ENCODE data around the gene OTULINL. TPM values are rescaled to one million over a fixed set of nuclear protein-coding genes. Genes with fewer than 3 reads are reported as not detected.
A peak's percentile ranks its signal among the peaks of the same experiment; 100 is the strongest.
"Not testable (repeated sequence)": the region's sequence is repeated elsewhere in the genome, so short reads cannot be mapped to it uniquely, and the experiment has no call there.

OTULINL gene
- total RNA-seq, result 3.1 TPM
- long read RNA-seq, transcript OTULINL-201 (8 exons, 3,597 nt), result major isoform, 6 of 6 reads
- long read RNA-seq, partial matches to known transcripts, result 0 of 6 reads
- long read RNA-seq, other reads (novel, unspliced or antisense), result 0 of 6 reads

GRCh38 chr5:14581106-14581890, at the start of gene OTULINL:
OTULINL (plus strand) TSS chr5:14581792; CDS start chr5:14581895, 103 bp downstream.
- DNase-seq (peak; percentile 93), ATAC-seq (peak; percentile 98)
- intact Hi-C loops (cut with micrococcal nuclease), result no loop called here

DNA sequence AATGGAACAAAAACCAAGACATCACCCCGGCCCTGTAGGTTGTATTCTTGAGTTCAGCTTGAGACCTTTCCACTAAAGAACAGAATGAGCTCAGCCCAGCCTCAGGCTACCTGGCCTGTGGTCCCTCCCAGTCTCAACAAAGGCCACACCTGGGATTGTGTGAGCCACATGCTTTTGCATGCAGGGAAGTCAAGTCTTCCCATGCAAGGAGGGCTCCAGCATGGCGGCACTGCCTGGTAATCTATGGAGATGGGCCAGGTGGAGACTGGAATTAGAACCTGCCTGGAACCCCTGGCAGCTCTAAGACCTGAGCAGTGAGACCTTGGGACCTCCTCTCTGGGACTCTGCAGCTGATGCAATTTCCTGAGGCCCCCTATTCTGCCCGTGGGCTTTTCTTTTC, 49.4 kb upstream of the OTULINL start:
- ATAC-seq (no peak), DNase-seq (no peak)
- intact Hi-C loops (cut with micrococcal nuclease), result no loop called here

- no peak for DNase-seq
- intact Hi-C loops (cut with micrococcal nuclease), result no loop called here
- ATAC-seq, result peak; percentile 57
These were observed 46.8 kb upstream of the OTULINL start for GRCh38 chr5:14534773-14535172.

- peak; percentile 68 for ATAC-seq
These were observed 36.3 kb upstream of the OTULINL start for GRCh38 chr5:14545308-14545707.

GRCh38 chr5:14545862-14546261, 35.7 kb upstream of the OTULINL start:
- no peak for ATAC-seq

More at GRCh38 chr5:14545308-14545707, 36.3 kb upstream of the OTULINL start:
- intact Hi-C loops (cut with micrococcal nuclease), result no loop called here
- no peak for DNase-seq

DNA sequence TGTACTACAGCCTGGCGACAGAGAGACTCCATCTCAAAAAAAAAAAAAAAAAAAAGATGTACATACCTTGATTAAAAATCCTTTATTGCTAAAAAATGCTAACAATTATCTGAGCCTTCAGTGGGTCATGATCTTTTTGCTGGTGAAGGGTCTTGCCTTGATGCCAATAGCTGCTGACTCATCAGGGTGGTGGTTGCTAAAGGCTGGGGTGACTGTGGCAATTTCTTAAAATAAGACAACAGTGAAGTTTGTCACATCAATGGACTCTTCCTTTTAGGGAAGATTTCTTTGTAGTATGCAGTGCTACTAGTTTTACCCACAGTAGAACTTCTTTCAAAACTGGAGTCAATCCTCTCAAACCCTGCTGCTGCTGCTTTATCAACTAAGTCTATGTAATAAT, 33.9 kb upstream of the OTULINL start:
- DNase-seq (no peak), ATAC-seq (no peak)
- intact Hi-C loops (cut with micrococcal nuclease), result no loop called here

More at GRCh38 chr5:14545862-14546261, 35.7 kb upstream of the OTULINL start:
- no peak for DNase-seq
- intact Hi-C loops (cut with micrococcal nuclease), result no loop called here

DNA sequence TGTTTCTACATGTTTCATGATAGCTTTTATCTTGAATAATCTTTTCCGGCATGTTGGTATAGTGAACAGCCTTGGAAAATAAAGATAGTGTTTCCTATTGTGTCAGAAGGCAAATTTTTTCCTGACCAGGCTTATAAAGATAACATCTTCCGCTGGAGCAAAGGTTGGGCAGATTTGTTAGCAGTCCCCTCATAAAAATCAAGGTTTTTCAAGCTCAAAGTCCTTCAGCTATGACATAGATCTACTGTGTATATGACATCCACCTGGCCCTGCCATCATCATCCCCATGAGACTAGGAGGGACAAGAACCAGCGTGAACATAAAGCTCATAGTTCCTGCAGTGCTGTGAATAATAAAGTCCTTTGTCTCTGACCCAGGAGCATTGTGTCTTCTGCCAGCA, 30.4 kb upstream of the OTULINL start:
- ATAC-seq, result no peak
- DNase-seq, result no peak
- intact Hi-C loops (cut with micrococcal nuclease), result no loop called here

GRCh38 chr5:14552017-14552416, 29.6 kb upstream of the OTULINL start:
- intact Hi-C loops (cut with micrococcal nuclease), result no loop called here
- ATAC-seq (peak; percentile 32), DNase-seq (no peak)

DNA sequence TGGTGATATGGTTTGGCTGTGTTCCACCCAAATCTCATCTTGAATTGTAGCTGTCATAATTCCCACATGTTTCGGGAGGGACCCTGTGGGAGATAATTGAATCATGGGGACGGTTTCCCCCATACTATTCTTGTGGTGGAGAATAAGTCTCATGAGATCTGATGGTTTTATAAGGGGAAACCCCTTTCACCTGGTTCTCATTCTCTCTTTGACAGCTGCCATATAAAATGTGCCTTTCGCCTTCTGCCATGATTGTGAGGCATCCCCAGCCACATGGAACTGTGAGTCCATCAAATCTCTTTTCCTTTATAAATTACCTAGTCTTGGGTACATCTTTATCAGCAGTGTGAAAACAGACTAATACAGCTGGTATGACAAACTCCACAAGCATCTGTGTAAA, 27.3 kb upstream of the OTULINL start:
- DNase-seq; intact Hi-C loops (cut with micrococcal nuclease); ATAC-seq: not testable (repeated sequence)

- DNase-seq (no peak), ATAC-seq (no peak)
- intact Hi-C loops (cut with micrococcal nuclease), result no loop called here
These were observed 25.6 kb upstream of the OTULINL start for GRCh38 chr5:14556015-14556414.

DNA sequence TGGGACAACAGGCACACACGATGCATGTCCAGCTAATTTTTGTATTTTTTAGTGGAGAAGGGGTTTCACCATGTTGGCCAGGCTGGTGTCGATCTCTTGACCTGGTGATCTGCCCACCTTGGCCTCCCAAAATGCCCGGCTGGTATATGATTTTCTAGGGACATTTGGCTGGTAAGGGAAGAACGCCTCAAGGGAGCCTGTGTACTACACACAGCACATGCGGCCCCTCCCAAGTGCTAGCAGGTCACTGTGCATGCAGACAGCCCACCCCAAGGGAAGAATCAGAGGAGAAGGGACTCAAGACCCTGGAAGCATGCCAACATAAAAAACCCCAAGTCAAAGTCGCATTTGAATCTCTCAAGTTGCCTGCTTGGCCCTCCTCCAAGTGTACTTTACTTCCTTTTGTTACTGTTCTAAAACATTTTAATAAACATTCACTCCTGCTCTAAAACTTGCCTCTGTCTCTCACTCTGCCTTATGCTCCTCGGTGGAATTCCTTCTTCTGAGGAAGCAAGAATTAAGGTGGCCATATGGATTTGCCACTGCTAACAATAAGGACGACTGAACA, 24.3 kb upstream of the OTULINL start:
- ATAC-seq (no peak), DNase-seq (no peak)
- intact Hi-C loops (cut with micrococcal nuclease), result no loop called here

- ATAC-seq (no peak), DNase-seq (no peak)
- intact Hi-C loops (cut with micrococcal nuclease), result no loop called here
These were observed 23.7 kb upstream of the OTULINL start for GRCh38 chr5:14557791-14558415.

DNA sequence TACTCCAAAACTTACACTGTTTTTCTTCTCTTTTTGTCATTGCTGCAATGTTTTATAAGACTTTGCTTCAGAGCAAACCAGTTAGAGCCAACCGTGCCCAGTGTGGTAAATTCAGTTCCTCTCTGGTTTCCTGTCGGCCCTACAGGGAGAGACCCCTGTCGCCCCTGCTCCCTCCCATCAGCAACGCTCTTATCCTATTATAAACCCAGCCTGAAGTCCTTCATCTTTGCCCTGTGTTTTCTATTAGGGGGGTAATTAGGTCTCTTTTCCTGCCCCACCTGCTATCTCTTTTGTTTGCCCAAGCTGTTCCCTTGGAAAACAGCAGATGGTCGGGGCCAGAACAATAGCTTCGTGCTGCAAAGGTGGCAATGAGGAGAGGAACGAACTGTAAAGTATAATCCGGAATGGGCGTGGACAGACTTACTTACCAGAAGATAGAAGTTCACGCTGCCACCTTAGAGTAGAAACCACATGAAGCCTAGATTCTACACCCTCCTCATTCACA, 21.4 kb upstream of the OTULINL start:
- no peak for ATAC-seq
- intact Hi-C loops (cut with micrococcal nuclease), result no loop called here
- DNase-seq, result no peak

DNA sequence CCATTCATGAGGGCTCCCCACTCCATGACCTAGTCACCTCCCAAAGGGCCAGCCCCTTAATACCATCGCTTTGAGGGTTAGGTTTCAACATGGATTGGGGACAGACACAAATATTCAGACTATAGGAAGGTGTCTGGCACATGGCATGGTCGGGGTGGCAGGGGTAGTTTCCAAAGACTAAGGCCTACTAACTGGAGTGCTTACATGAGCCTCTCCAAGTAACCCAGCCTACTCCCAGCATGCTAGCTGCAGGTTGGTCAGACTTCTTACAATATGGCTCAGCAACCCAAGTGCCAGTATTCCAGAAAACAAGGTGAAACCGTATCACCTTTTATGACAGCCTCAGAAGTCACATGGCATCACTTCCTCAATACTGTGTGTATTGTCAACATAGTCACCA, 19.9 kb upstream of the OTULINL start:
- no peak for DNase-seq
- no peak for ATAC-seq
- intact Hi-C loops (cut with micrococcal nuclease), result no loop called here

DNA sequence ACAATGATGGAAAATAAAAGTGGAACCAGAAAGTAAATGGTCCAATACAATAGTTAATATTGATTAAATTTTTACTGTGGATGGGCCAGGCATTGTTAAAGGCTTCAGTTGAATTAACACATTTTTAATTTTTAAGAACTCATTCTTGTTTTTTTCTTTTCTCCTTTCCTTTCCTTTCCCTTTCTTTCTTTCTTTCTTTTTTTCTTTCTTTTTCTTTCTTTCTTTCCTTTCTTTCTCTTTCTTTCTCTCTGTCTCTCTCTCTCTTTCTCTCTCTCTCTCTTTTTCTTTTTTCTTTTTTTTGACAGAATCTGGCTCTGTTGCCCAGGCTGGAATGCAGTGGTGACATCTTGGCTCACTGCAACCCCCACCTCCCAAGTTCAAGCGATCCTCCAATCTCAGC, 13.3 kb upstream of the OTULINL start:
- DNase-seq (no peak), ATAC-seq (no peak)
- intact Hi-C loops (cut with micrococcal nuclease), result no loop called here

DNA sequence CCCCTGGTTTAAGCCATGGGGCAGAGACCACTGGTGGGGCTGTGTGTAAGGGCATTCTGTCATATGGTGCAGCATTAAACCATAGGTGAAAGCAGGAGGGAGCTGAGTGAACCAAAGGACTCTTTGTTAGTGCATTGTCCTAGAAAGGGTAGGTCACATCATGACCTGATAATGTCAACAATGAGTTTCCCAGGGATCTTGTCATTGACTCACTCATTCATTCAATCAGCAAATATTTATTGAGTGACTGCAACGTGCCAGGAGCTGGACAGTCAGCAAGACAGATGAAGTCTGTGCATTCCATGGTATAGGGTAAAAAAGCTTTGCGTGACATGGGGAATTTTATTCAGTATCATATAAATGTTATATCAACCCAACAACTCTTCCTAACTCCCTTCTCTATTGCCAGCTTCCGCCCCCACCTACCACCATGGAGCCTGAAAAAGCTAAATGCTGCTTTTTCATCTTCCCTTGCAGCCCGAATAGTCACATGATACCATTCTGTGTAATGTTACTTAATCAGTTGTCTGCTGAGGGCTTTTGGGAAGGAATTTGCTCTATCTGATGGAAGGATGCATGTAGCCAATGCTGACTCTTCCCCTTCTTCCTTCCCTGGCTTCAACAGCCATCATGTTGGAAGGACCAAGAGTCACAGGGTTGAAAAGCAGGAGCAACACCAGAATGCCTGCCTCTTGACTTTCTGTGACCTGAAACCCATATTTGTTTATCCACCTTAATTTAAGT, 11.5 kb upstream of the OTULINL start:
- intact Hi-C loops (cut with micrococcal nuclease), result no loop called here
- ATAC-seq (no peak), DNase-seq (no peak)

DNA sequence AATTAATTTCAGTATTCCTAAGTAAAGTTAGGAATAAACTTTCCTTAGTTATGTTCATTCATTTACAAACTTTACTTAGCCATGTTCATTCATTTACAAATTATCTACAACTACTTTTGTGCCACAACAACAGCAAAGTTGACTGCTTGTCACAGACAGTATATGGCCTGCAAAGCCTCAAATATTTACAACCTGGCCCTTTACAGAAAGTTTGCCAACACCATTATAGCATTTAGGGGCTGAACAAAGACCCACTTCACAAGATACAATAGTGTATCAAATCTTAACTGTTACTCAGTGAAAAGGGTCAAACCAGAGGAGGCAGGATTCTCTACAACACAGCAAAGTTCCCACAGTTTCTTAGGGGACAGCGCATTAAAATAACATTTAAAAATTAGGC, 9.7 kb upstream of the OTULINL start:
- intact Hi-C loops (cut with micrococcal nuclease), result no loop called here
- DNase-seq, result no peak
- ATAC-seq, result no peak

DNA sequence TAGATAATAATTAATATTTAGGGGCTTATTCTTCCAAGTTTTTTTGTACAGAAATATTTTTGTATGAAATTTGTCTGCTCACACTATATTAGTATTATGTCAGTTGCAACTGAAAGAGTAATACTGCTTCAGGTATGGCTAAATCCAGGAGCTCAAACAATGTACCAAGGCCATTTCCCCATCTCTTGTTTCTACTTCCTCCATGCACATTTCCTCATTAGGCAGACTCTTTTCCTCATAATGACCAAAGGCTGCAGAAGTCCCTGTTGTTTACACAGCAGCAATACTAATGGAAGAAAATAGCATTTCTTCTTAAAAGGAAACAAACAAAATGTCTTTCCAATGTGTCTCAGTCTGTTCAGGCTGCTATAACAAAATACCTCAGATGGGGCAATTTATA, 9.2 kb upstream of the OTULINL start:
- ATAC-seq (no peak), DNase-seq (no peak)
- intact Hi-C loops (cut with micrococcal nuclease), result no loop called here

GRCh38 chr5:14572836-14573235, 8.8 kb upstream of the OTULINL start:
- DNase-seq, result no peak
- ATAC-seq, result no peak
- intact Hi-C loops (cut with micrococcal nuclease), result no loop called here
